B cell (primary cell): ENCODE measurements around the gene DDR2. TPM values are rescaled to one million over a fixed set of nuclear protein-coding genes. Genes with fewer than 3 reads are reported as not detected.

Source experiments
- polyA plus RNA-seq: library from polyadenylated mRNA; depleted of rRNA; stranded (reverse); fragments of >200 nt; gene quantifications from 2 replicates; pipeline ENCODE4 v1.2.3, GENCODE V29; 2012
- small RNA-seq: library from RNA; depleted of rRNA; stranded (forward); fragments of <200 nt; gene quantifications from one replicate; pipeline ENCODE3, GENCODE V24; 2012; ENCODE audit warnings: low replicate concordance, low read depth; ENCODE audit not compliant: insufficient read length
- total RNA-seq, 2 donors: library from RNA; stranded (reverse); fragments of 120-200 nt in 1 of 2; gene quantifications; 1 replicate in 1 of 2; 2 replicates in 1 of 2; pipeline versions ENCODE4 v1.2.3 to v1.2.4, GENCODE V29; 2013 to 2022

DDR2 gene
- total and polyA plus RNA-seq, 2 donors (not counting 1 experiment from before 2014, with no cell fraction given): 0.12 to 0.24 TPM

Small RNA genes lying within 50 kb of the gene (small RNA-seq; reads per million reads assigned to genes)
- not detected for gene RN7SL861P

Other genes starting within 250 kb of the DDR2 start
- gene SH2D1B, start 220.3 kb upstream of the DDR2 start, total RNA-seq: 0.15 TPM in 1 of 2 replicates, not detected in the other
- 0.15 and 0.59 TPM in 2 replicates for gene SH2D1B, start 220.3 kb upstream of the DDR2 start, polyA plus RNA-seq
- gene UHMK1, start 134.6 kb upstream of the DDR2 start, total RNA-seq: 67.6 and 69.2 TPM in 2 replicates
- 8.4 and 16.2 TPM in 2 replicates for gene UHMK1, start 134.6 kb upstream of the DDR2 start, polyA plus RNA-seq
- 15.2 and 16.4 TPM in 2 replicates for gene UAP1, start 70.7 kb upstream of the DDR2 start, total RNA-seq
- 5.3 and 8.2 TPM in 2 replicates for gene UAP1, start 70.7 kb upstream of the DDR2 start, polyA plus RNA-seq
- 34.1 and 41.5 TPM in 2 replicates for gene HSD17B7, start 158.2 kb downstream of the DDR2 start, total RNA-seq
- gene HSD17B7, start 158.2 kb downstream of the DDR2 start, polyA plus RNA-seq: 32.9 and 38.9 TPM in 2 replicates
- gene CCDC190, start 228.7 kb downstream of the DDR2 start, total RNA-seq: not detected in 2 replicates
- not detected in 2 replicates for gene CCDC190, start 228.7 kb downstream of the DDR2 start, polyA plus RNA-seq